Ovary (tissue), 9 donors: ENCODE results near the gene GABRA4. TPM values are rescaled to one million over a fixed set of nuclear protein-coding genes. Genes with fewer than 3 reads are reported as not detected.

ENCODE experiments used
- DNase-seq, 5 donors: peaks; one replicate each; pipeline ENCODE4 v3.0.0-alpha.2; 2019 to 2020
- H3K27ac ChIP-seq, 2 donors: fragments of 200-600 bp; one replicate each; pipeline versions ENCODE4 v1.5.1 to v1.8.0; 2019 to 2022
- H3K27me3 ChIP-seq: fragments of 200-600 bp; one replicate; pipeline ENCODE4 v1.8.0; 2022
- H3K36me3 ChIP-seq: fragments of 200-600 bp; sonication (generic); one replicate; pipeline ENCODE4 v1.5.1; 2019
- H3K4me1 ChIP-seq: one replicate; pipeline ENCODE4 v1.8.1; 2013; ENCODE audit warnings: mild to moderate bottlenecking, moderate library complexity; ENCODE audit not compliant: insufficient read depth
- H3K4me3 ChIP-seq: fragments of 200-600 bp; sonication (generic); one replicate; pipeline ENCODE4 v1.5.1; 2017
- H3K9me3 ChIP-seq, 2 donors: fragments of 200-600 bp in 1 of 2; sonication (generic) in 1 of 2; one replicate each; pipeline versions ENCODE4 v1.5.1 to v1.8.1; 2013 to 2019; ENCODE audit warnings: mild to moderate bottlenecking in 1 of 2, moderate library complexity in 1 of 2
- EP300 ChIP-seq: sonication (generic); formaldehyde crosslinking; IDR thresholded peaks from one replicate; pipeline ENCODE4 v1.6.1; 2017; ENCODE audit warnings: antibody characterized with exemption
- POLR2A ChIP-seq: fragments of 450-650 bp; IDR thresholded peaks from one replicate; pipeline ENCODE4 v1.6.1; 2017; ENCODE audit warnings: antibody characterized with exemption, mild to moderate bottlenecking, moderate library complexity
- WGBS, 3 donors: extraction: QIAGEN DNeasy Blood & Tissue Kit in 1 of 3; methylation state at CpG; one replicate each; pipeline versions ENCODE4 v1.1.5 to v1.1.7; 2013 to 2017; 5-methylcytosine and 5-hydroxymethylcytosine counted together
- intact Hi-C, 4 donors: fragments of 100-400 bp; cut with DNase I; formaldehyde crosslinking; loops; one replicate each; pipeline versions ENCODE4 v1.11.0 to v1.15.1; 2022 to 2023
- polyA plus RNA-seq, 2 donors: library from polyadenylated mRNA; stranded (reverse); fragments of 200-250 nt in 1 of 2; fragments of 350-450 nt in 1 of 2; fragmentation: Illumina TruSeq in 1 of 2; extraction: RNeasy Lipid Tissue Mini Kit (QIAGEN cat#74804) in 1 of 2; gene quantifications; one replicate each; pipeline ENCODE4 v1.2.3, GENCODE V29; 2013 to 2014
- total RNA-seq, 7 donors: library from RNA; depleted of rRNA in 2 of 7; stranded (reverse); fragments of >200 nt in 2 of 7; fragmentation: NEBNext Ultra II Directional in 3 of 7; extraction: Animal tissue kit (Norgen Biotek cat#: 25700) in 3 of 7; gene quantifications; one replicate each; pipeline versions ENCODE4 v1.1.0 to v1.2.4, GENCODE V29; 2016 to 2023
- TF ChIP-seq, protein P1 (sequence below), 3 donors: fragments of 450-650 bp in 2 of 3; fragments of 200-600 bp in 1 of 3; IDR thresholded peaks; one replicate each; pipeline versions ENCODE4 v1.5.1 to v1.8.0; 2016 to 2022; ENCODE audit warnings: antibody characterized with exemption in 3 of 3, mild to moderate bottlenecking in 1 of 3
- donor health status: DM: no; HTN: no; CAD: no; lungs with moderate emphysema.
- donor health status: DM: no; HTN: no; CAD: no.
- donor health status: Bipolar disorder and iron deficiency.
- donor health status: DM: yes; HTN: yes; CAD: no.
- donor health status: DM: no; HTN: no; CAD: no.
- donor health status: DM: yes; HTN: yes; CAD: no.

Gene GABRA4
- total and polyA plus RNA-seq, 9 donors, result under 0.01 TPM; not detected in 8

DNA sequence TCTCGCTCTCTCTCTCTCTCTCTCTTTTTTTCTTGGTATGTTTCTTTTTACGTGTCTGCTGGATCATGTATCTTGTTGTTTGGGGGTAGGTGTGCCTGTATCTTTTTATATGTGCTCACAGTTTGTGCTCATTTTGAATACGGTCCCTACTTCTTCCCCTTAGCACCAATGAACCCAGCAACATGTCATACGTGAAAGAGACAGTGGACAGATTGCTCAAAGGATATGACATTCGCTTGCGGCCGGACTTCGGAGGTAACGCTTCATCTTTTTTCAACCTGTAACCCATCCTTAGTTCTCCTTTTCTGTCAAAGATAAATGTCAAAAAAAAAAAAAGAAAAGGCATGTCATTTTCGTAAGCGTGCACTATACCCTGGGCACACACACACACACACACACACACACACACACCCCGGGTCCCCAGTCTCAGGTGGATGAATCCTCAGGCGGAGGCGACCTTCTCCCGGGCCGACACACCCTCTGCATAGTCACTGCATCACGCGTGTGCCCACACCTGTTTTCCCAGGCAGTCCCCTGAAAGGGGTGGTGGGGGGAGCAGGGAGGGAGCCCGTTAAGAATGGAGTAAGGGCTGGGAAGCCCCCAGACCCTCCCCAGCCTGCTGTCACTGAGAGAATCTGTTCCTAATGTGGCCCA is 38.5 kb upstream of the GABRA4 start:
- 1 to 2% (median 1%) methylated on average over 18 to 19 of the region's 19 CpGs for WGBS, 3 donors
- no peak for DNase-seq
- Histone ChIP-seq H3K9me3 (no peaks in the 10 kb centered on the region), H3K36me3 (no peaks in the 10 kb centered on the region), H3K4me3 (peak overlapping the region; percentile 40), H3K4me1 (peaks cover 4% of the 10 kb centered on the region), H3K27me3 (no peaks in the 10 kb centered on the region), H3K27ac (no peak overlapping the region)
- TF ChIP-seq POLR2A (no peak), EP300 (no peak)
- TF ChIP-seq, protein P1, sequence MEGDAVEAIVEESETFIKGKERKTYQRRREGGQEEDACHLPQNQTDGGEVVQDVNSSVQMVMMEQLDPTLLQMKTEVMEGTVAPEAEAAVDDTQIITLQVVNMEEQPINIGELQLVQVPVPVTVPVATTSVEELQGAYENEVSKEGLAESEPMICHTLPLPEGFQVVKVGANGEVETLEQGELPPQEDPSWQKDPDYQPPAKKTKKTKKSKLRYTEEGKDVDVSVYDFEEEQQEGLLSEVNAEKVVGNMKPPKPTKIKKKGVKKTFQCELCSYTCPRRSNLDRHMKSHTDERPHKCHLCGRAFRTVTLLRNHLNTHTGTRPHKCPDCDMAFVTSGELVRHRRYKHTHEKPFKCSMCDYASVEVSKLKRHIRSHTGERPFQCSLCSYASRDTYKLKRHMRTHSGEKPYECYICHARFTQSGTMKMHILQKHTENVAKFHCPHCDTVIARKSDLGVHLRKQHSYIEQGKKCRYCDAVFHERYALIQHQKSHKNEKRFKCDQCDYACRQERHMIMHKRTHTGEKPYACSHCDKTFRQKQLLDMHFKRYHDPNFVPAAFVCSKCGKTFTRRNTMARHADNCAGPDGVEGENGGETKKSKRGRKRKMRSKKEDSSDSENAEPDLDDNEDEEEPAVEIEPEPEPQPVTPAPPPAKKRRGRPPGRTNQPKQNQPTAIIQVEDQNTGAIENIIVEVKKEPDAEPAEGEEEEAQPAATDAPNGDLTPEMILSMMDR (IDR thresholded peaks at IDR 0.05), result no peak
- intact Hi-C loops, result no loop called here

DNA sequence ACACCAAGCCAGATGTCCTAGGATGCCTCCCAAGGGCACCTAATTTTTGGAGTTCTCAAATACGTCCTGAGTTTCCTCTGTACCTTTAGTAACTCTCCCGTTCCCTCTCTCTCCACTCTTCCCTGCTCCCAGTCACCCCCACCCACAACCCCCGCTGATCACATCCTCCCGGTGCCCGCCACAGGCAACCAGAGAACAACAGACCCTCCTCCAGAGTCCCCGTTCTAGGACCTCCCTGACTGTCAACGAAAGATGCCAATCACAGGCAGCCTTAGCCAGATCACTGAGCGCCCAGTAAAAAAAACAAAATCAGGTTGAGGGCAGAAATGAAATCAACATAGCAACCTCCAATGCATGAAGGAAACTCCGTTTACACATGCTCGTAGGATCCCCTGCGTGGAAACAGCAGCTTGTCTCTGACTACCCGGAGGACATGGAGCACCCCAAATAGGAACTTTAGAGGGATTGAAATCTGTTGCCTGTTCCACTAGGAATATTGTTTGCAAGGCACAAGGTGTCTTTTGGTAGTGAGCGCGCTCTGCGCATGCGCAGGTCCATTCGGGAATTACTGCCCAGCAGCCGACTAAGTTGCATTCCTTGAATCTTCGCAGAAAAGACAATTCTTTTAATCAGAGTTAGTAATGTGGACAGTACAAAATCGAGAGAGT is 37.8 kb upstream of the GABRA4 start, which contains the start of gene GABRB1:
Gene GABRB1 (plus strand): TSS at position 557 of the 668 bp plus-strand sequence.
- intact Hi-C loops, result no loop called here
- Histone ChIP-seq H3K27ac (no peak within 1 kb of the TSS), H3K36me3 (no peaks in the 10 kb centered on the region), H3K27me3 (no peaks in the 10 kb centered on the region), H3K9me3 (no peaks in the 10 kb centered on the region), H3K4me3 (peak within 1 kb of the TSS; percentile 40), H3K4me1 (peaks cover 4% of the 10 kb centered on the region)
- 3 to 7% (median 4%) methylated on average over 20 of the region's 20 CpGs for WGBS, 3 donors
- peak; percentile 12 to 57 (median 26) for DNase-seq
- TF ChIP-seq EP300 (no peak), POLR2A (no peak)
- TF ChIP-seq, protein P1 (IDR thresholded peaks at IDR 0.05), result no peak

DNA sequence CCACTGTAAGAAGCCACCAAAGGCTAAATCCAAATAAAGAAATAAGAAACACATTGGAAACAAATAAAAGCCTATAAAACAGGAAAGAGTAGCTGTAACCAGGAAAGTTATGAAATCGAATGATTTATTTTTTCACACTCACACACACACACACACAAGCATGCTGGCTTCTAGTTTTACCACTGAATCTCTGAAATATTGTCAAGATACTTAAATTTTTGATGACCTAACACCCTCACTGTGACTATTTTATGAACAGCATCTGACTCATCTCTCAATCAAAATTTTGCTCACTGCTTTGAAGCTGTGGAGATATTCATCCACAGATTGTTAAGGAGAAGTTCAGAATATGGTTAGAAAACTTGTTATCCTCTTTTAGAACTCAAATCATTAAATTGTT is 24.1 kb upstream of the GABRA4 start:
- 76 to 83% (median 76%) methylated on average over 1 of the region's 1 CpG for WGBS, 3 donors
- intact Hi-C loops, result no loop called here
- TF ChIP-seq POLR2A, result no peak
- TF ChIP-seq, protein P1 (IDR thresholded peaks at IDR 0.05), result no peak
- TF ChIP-seq EP300, result no peak

DNA sequence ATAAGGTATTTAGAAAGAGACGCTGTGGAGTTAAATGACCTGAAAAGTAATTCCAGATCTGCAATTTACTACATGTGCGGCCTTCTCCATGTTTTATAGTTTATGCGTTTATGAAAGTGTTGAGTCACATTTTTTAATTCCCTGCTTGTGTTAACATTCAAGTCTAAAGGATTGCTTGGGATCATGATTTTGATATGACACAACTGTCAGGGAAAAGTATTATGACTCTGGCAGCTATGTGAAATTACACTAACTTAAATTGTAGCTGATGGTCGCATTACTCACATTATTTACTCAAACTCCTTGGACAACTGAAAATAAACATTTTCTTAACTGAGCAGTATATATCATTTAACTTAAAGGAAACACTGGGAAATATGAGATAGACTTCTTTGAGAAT is 23.7 kb upstream of the GABRA4 start:
- WGBS, 3 donors, result 69 to 73% (median 72%) methylated on average over 4 of the region's 4 CpGs
- Histone ChIP-seq H3K27ac (no peak overlapping the region), H3K9me3 (no peaks in the 10 kb centered on the region), H3K36me3 (no peaks in the 10 kb centered on the region), H3K4me3 (no peak overlapping the region), H3K4me1 (no peaks in the 10 kb centered on the region), H3K27me3 (no peaks in the 10 kb centered on the region)
- no peak for TF ChIP-seq POLR2A
- no peak for TF ChIP-seq EP300
- TF ChIP-seq, protein P1 (IDR thresholded peaks at IDR 0.05), result no peak
- intact Hi-C loops, result no loop called here
- no peak for DNase-seq

More for the DNA sequence above, 24.1 kb upstream of the GABRA4 start:
- H3K4me1 ChIP-seq, result no peaks in the 10 kb centered on the region
- H3K9me3 ChIP-seq, result no peaks in the 10 kb centered on the region
- no peak overlapping the region for H3K27ac ChIP-seq
- no peak for DNase-seq
- H3K27me3 ChIP-seq, result no peaks in the 10 kb centered on the region
- H3K36me3 ChIP-seq, result no peaks in the 10 kb centered on the region
- H3K4me3 ChIP-seq, result no peak overlapping the region
